Adrenal gland (tissue), 12 donors: ENCODE data around the gene MVB12A. TPM values are rescaled to one million over a fixed set of nuclear protein-coding genes. Genes with fewer than 3 reads are reported as not detected.
A peak's percentile ranks its signal among the peaks of the same experiment; 100 is the strongest.

ENCODE experiments used
- DNase-seq, 7 donors: peaks; one replicate each; pipeline ENCODE4 v3.0.0-alpha.2; 2019 to 2020
- H3K27ac ChIP-seq, 5 donors: fragments of 200-600 bp; sonication (generic) in 4 of 5; 1 replicate in 3 of 5; 2 replicates in 2 of 5; pipeline versions ENCODE4 v1.5.1 to v1.8.0; 2016 to 2020; ENCODE audit warnings: mild to moderate bottlenecking in 1 of 5
- H3K27me3 ChIP-seq: fragments of 200-600 bp; 2 replicates; pipeline ENCODE4 v1.8.0; 2021
- H3K36me3 ChIP-seq, 2 donors: fragments of 200-600 bp; replicated peaks in 1 of 2; 1 replicate in 1 of 2; 2 replicates in 1 of 2; pipeline versions ENCODE4 v1.5.1 to v1.8.0; 2018 to 2022
- H3K4me1 ChIP-seq, 2 donors: fragments of 200-600 bp; replicated peaks in 1 of 2; 1 replicate in 1 of 2; 2 replicates in 1 of 2; pipeline versions ENCODE4 v1.5.1 to v1.8.0; 2018 to 2021
- H3K4me3 ChIP-seq, 4 donors: fragments of 200-600 bp; sonication (generic) in 3 of 4; one replicate each; pipeline ENCODE4 v1.5.1; 2016 to 2018
- H3K9me3 ChIP-seq, 3 donors: fragments of 200-600 bp; sonication (generic) in 1 of 3; replicated peaks in 1 of 3; 1 replicate in 2 of 3; 2 replicates in 1 of 3; pipeline versions ENCODE4 v1.5.1 to v1.8.0; 2016 to 2021
- CTCF ChIP-seq, 6 experiments: fragments of 450-650 bp in 4 of 6; fragments of 200-600 bp in 2 of 6; sonication (generic) in 1 of 6; IDR thresholded peaks; 1 replicate in 5 of 6; 2 replicates in 1 of 6; pipeline versions ENCODE4 v1.5.1 to v1.8.0; 2016 to 2021; ENCODE audit warnings: antibody characterized with exemption in 6 of 6, mild to moderate bottlenecking in 2 of 6, moderate library complexity in 1 of 6
- POLR2A ChIP-seq, 2 donors: fragments of 450-650 bp; IDR thresholded peaks; one replicate each; pipeline ENCODE4 v1.6.1; 2017; ENCODE audit warnings: antibody characterized with exemption in 2 of 2, mild to moderate bottlenecking in 2 of 2, moderate library complexity in 1 of 2
- WGBS, 4 donors: extraction: QIAGEN DNeasy Blood & Tissue Kit in 2 of 4; methylation state at CpG; one replicate each; pipeline versions ENCODE4 v1.1.5 to v1.1.7; 2013 to 2017; 5-methylcytosine and 5-hydroxymethylcytosine counted together
- intact Hi-C, 2 donors: fragments of 100-400 bp; cut with DNase I; formaldehyde crosslinking; loops; one replicate each; pipeline versions ENCODE4 v1.14.1 to v1.15.0; 2022 to 2023
- polyA plus RNA-seq, 3 donors: library from polyadenylated mRNA; stranded (reverse); fragments of 200-250 nt in 2 of 3; fragments of 350-450 nt in 1 of 3; fragmentation: Illumina TruSeq in 1 of 3; extraction: RNeasy Lipid Tissue Mini Kit (QIAGEN cat#74804) in 1 of 3; gene quantifications; one replicate each; pipeline ENCODE4 v1.2.3, GENCODE V29; 2013 to 2014
- total RNA-seq, 9 donors: library from RNA; depleted of rRNA in 4 of 9; stranded (reverse); fragments of >200 nt in 4 of 9; fragments of 120-200 nt in 1 of 9; fragmentation: NEBNext Ultra II Directional in 1 of 9; extraction: Animal tissue kit (Norgen Biotek cat#: 25700) in 1 of 9; gene quantifications; one replicate each; pipeline versions ENCODE4 v1.1.0 to v1.2.4, GENCODE V29; 2013 to 2023
- donor health status: healthy with polysubstance abuse.
- donor health status: Bipolar disorder and iron deficiency.
- donor health status: DM: yes; HTN: yes; CAD: no.
- donor health status: DM: no; HTN: no; CAD: no.
- donor health status: DM: no; HTN: no; CAD: no.
- donor health status: DM: yes; HTN: yes; CAD: no.

Gene MVB12A
- total and polyA plus RNA-seq, 12 donors: 17.4 to 162 (median 105) TPM

- TF ChIP-seq POLR2A (IDR thresholded peaks at IDR 0.05) (no peak), CTCF (IDR thresholded peaks at IDR 0.05) (no peak)
- Histone ChIP-seq H3K27ac (peak overlapping the region; percentile 77 to 91 (median 83)), H3K4me1 (peaks cover 9 to 13% of the 10 kb centered on the region in 2 donors), H3K4me3 (peak overlapping the region in 2 of 4 donors; percentile 15 to 95), H3K27me3 (no peaks in the 10 kb centered on the region), H3K9me3 (no peaks in the 10 kb centered on the region), H3K36me3 (peaks cover 0 to 4% of the 10 kb centered on the region in 2 donors)
- intact Hi-C loops: no loop called here
- 7 to 13% (median 12%) methylated on average over 8 of the region's 8 CpGs for WGBS, 4 donors
- no peak for DNase-seq
Observed at GRCh38 chr19:17419154-17419620, 660 bp upstream of the MVB12A start.

GRCh38 chr19:17420475-17420924, 653 bp downstream of the MVB12A start:
- peak; percentile 67 to 74 (median 68) for DNase-seq
- H3K36me3 ChIP-seq: no peaks in the 10 kb centered on the region
- H3K4me1 ChIP-seq: peaks cover 9 to 13% of the 10 kb centered on the region in 2 donors
- no peaks in the 10 kb centered on the region for H3K27me3 ChIP-seq
- H3K27ac ChIP-seq: peak overlapping the region; percentile 56 to 91 (median 69)
- H3K9me3 ChIP-seq: no peaks in the 10 kb centered on the region
- peak in 2 of 6 experiments; percentile 21 to 37 for TF ChIP-seq CTCF (IDR thresholded peaks at IDR 0.05)
- TF ChIP-seq POLR2A (IDR thresholded peaks at IDR 0.05): peak in 1 of 2 donors; percentile 40
- intact Hi-C loops: no loop called here
- 3 to 7% (median 5%) methylated on average over 8 to 25 of the region's 25 CpGs for WGBS, 4 donors
- peak overlapping the region; percentile 9 to 95 (median 80) for H3K4me3 ChIP-seq

GRCh38 chr19:17421942-17422341, 2.1 kb downstream of the MVB12A start:
- WGBS, 4 donors: 94 to 100% (median 95%) methylated on average over 4 of the region's 4 CpGs
- Histone ChIP-seq H3K4me1 (peaks cover 9 to 13% of the 10 kb centered on the region in 2 donors), H3K4me3 (no peak overlapping the region), H3K36me3 (no peaks in the 10 kb centered on the region), H3K27ac (no peak overlapping the region), H3K27me3 (no peaks in the 10 kb centered on the region), H3K9me3 (no peaks in the 10 kb centered on the region)
- no peak for DNase-seq
- no peak for TF ChIP-seq POLR2A (IDR thresholded peaks at IDR 0.05)
- TF ChIP-seq CTCF (IDR thresholded peaks at IDR 0.05): no peak
- intact Hi-C loops: no loop called here

DNA sequence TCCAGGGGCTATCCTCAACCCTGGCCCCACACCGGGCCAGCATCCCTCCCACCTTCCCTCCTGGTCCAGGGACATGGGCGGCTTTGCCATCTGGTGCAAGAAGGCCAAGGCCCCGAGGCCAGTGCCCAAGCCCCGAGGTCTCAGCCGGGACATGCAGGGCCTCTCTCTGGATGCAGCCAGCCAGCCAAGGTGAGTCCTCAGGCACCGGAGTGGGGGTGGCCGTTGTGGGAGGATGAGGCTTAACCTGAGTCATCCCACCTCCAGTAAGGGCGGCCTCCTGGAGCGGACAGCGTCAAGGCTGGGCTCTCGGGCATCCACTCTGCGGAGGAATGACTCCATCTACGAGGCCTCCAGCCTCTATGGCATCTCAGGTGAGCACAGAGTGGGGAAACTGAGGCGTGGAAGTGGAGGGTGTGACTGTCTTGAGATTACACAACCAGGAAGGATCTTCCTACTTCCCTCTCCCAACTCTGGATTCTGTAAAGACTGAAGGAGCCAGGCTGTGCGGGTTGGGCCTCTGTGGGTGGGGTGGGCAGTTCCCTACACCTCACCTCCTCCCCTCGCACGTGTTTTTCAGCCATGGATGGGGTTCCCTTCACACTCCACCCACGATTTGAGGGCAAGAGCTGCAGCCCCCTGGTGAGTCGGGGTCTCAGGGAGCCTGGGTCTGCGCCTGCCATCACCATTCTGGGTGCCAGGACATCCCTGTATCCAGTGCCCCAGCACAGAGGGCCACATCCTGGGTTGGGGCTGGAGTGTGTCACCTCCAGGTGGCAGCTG, 3.8 kb downstream of the MVB12A start:
- no peaks in the 10 kb centered on the region for H3K27me3 ChIP-seq
- DNase-seq: peak in 2 of 7 donors; percentile 50 to 59
- no peak overlapping the region for H3K27ac ChIP-seq
- peaks cover 8 to 13% of the 10 kb centered on the region in 2 donors for H3K4me1 ChIP-seq
- WGBS, 4 donors: 62 to 77% (median 72%) methylated on average over 10 to 20 of the region's 20 CpGs
- H3K9me3 ChIP-seq: no peaks in the 10 kb centered on the region
- intact Hi-C loops: no loop called here
- no peak for TF ChIP-seq CTCF (IDR thresholded peaks at IDR 0.05)
- no peak for TF ChIP-seq POLR2A (IDR thresholded peaks at IDR 0.05)
- no peak overlapping the region for H3K4me3 ChIP-seq
- no peaks in the 10 kb centered on the region for H3K36me3 ChIP-seq
